Retinal pigment epithelial cell (primary cell): ENCODE results near the gene EHBP1.
A peak's percentile ranks its signal among the peaks of the same experiment; 100 is the strongest.

Source experiments
- DNase-seq: peaks from one replicate; pipeline ENCODE4 v3.0.0-alpha.2; 2010; ENCODE audit warnings: low read depth
- H3K4me3 ChIP-seq: 2 replicates; pipeline ENCODE4 v1.5.1; 2011; ENCODE audit warnings: mild to moderate bottlenecking, low read length, control low read depth, moderate library complexity
- TF ChIP-seq, protein P1 (sequence below): conservative IDR thresholded peaks from 2 replicates; pipeline ENCODE4 v1.5.1; 2011; ENCODE audit warnings: low read depth, low read length, control low read depth, inconsistent platforms

EHBP1 gene

GRCh38 chr2:63023444-63023843, 317.9 kb downstream of the EHBP1 start:
- no peak overlapping the region for H3K4me3 ChIP-seq
- no peak for DNase-seq

DNA sequence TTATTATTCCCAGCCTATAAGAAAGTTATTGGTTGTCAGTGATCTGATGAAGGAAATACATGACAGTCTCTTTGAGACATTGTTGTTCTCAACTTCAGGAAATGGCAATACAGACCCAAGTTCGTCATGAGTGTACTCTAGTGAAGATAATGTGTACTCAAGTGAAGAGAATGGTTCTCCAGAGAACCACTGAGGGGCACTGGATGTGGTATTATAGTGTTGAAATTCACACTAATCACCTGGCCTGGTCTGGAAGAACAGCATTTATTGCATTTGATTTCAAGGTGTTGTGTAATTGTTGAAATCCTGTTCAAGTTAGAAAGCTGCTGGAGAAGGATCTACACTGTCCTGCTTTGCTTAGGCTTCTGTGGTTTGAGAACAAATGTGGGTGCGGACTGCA, 321.7 kb downstream of the EHBP1 start:
- no peak overlapping the region for H3K4me3 ChIP-seq
- TF ChIP-seq, protein P1, sequence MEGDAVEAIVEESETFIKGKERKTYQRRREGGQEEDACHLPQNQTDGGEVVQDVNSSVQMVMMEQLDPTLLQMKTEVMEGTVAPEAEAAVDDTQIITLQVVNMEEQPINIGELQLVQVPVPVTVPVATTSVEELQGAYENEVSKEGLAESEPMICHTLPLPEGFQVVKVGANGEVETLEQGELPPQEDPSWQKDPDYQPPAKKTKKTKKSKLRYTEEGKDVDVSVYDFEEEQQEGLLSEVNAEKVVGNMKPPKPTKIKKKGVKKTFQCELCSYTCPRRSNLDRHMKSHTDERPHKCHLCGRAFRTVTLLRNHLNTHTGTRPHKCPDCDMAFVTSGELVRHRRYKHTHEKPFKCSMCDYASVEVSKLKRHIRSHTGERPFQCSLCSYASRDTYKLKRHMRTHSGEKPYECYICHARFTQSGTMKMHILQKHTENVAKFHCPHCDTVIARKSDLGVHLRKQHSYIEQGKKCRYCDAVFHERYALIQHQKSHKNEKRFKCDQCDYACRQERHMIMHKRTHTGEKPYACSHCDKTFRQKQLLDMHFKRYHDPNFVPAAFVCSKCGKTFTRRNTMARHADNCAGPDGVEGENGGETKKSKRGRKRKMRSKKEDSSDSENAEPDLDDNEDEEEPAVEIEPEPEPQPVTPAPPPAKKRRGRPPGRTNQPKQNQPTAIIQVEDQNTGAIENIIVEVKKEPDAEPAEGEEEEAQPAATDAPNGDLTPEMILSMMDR, result no peak
- no peak for DNase-seq

More at GRCh38 chr2:63023444-63023843, 317.9 kb downstream of the EHBP1 start:
- TF ChIP-seq, protein P1, result peak; percentile 64

- no peak overlapping the region for H3K4me3 ChIP-seq
- TF ChIP-seq, protein P1, result no peak
- no peak for DNase-seq
Measured at GRCh38 chr2:63029058-63029457, 323.5 kb downstream of the EHBP1 start.

GRCh38 chr2:63034526-63034925, 329.0 kb downstream of the EHBP1 start:
- no peak overlapping the region for H3K4me3 ChIP-seq
- DNase-seq, result no peak
- TF ChIP-seq, protein P1, result no peak

- no peak for DNase-seq
- no peak overlapping the region for H3K4me3 ChIP-seq
- TF ChIP-seq, protein P1, result no peak
Measured at GRCh38 chr2:63035169-63035568, 329.7 kb downstream of the EHBP1 start.

GRCh38 chr2:63035660-63036059, 330.1 kb downstream of the EHBP1 start:
- TF ChIP-seq, protein P1, result no peak
- DNase-seq, result no peak
- no peak overlapping the region for H3K4me3 ChIP-seq

DNA sequence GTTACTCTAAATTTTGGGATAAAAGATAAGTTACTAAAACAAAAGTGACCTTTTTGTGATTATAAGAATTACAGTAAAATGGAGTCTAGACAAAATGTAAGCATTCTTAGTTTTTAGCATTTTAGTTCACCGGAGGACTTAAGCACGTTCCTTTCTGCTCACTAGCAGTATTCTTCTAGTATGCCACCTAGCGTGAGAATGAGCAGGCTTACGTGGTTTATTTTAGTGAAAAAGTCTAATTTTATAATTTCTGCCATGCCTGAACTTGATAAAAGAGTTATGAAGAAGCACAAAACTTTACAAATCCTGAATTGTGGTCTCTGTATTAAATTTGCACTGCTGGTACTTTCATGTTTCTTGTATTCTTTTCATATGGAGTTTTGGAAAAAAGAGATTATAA, 332.5 kb downstream of the EHBP1 start:
- DNase-seq, result no peak
- TF ChIP-seq, protein P1, result peak; percentile 59
- no peak overlapping the region for H3K4me3 ChIP-seq
